RWPE1 (cell line): Measurements from ENCODE around the gene CORO2B.

ENCODE experiments used
- CTCF ChIA-PET: fragments of 350-600 bp; sonication (Branson Sonifier 250); formaldehyde crosslinking; extraction: SDS; loops from one replicate; lab custom pipeline; 2021; lab: Yijun Ruan, JAX
- POLR2A ChIA-PET: fragments of 400-600 bp; formaldehyde crosslinking; extraction: SDS; loops from one replicate; lab custom pipeline; 2020; ENCODE audit warnings: antibody characterized with exemption; ENCODE audit not compliant: low non-redundant PET; lab: Yijun Ruan, JAX
- DNase-seq: peaks from one replicate; pipeline ENCODE4 v3.0.0; 2012; ENCODE audit warnings: low spot score
- H3K27ac ChIP-seq: fragments of 450-650 bp; 2 replicates; pipeline ENCODE4 v1.5.1; 2017
- CTCF ChIP-seq: fragments of 450-650 bp; conservative IDR thresholded peaks from 2 replicates; pipeline ENCODE4 v1.5.1; 2017; ENCODE audit warnings: low read depth, mild to moderate bottlenecking

Gene CORO2B

GRCh38 chr15:68636256-68636655, 57.5 kb downstream of the CORO2B start:
- TF ChIP-seq CTCF = no peak
- POLR2A ChIA-PET = no interaction called here
- CTCF ChIA-PET = no interaction called here
- DNase-seq = no peak
- H3K27ac ChIP-seq = no peak overlapping the region

GRCh38 chr15:68637767-68638404, 59.1 kb downstream of the CORO2B start:
- peak overlapping the region; percentile 45 for H3K27ac ChIP-seq

GRCh38 chr15:68638953-68639515, 60.2 kb downstream of the CORO2B start:
- DNase-seq = no peak
- TF ChIP-seq CTCF = no peak
- ChIA-PET POLR2A (no interaction called here), CTCF (no interaction called here)
- H3K27ac ChIP-seq = peak overlapping the region; percentile 88

More at GRCh38 chr15:68637767-68638404, 59.1 kb downstream of the CORO2B start:
- ChIA-PET CTCF (interaction anchor here (0.6 kb wide), 3 partner anchors 36 to 129 kb away, joined by 3 to 4 read pairs (median 3); no protein-coding TSS in a partner anchor), POLR2A (no interaction called here)
- no peak for DNase-seq
- no peak for TF ChIP-seq CTCF

- peak; percentile 78 for DNase-seq
- CTCF ChIA-PET = interaction anchor here (0.7 to 1.5 kb wide), 2 partner anchors 34 to 285 kb away, joined by 3 to 10 read pairs; no protein-coding TSS in a partner anchor
- no peak for TF ChIP-seq CTCF
- peak overlapping the region; percentile 88 for H3K27ac ChIP-seq
- POLR2A ChIA-PET = no interaction called here
Measured at GRCh38 chr15:68639926-68640600, 61.3 kb downstream of the CORO2B start.

- H3K27ac ChIP-seq = peak overlapping the region; percentile 88
- peak; percentile 94 for DNase-seq
- POLR2A ChIA-PET = no interaction called here
- CTCF ChIA-PET = interaction anchor here (0.5 to 1.5 kb wide), 4 partner anchors 33 to 284 kb away, joined by 3 to 10 read pairs (median 6); no protein-coding TSS in a partner anchor
- TF ChIP-seq CTCF = no peak
Measured at GRCh38 chr15:68640791-68641331, 62.1 kb downstream of the CORO2B start.

GRCh38 chr15:68641376-68641775, 62.6 kb downstream of the CORO2B start:
- ChIA-PET CTCF (interaction anchor here (0.5 to 0.8 kb wide), 3 partner anchors 32 to 285 kb away, joined by 3 to 7 read pairs (median 5); no protein-coding TSS in a partner anchor), POLR2A (no interaction called here)
- no peak for TF ChIP-seq CTCF
- DNase-seq = no peak
- peak overlapping the region; percentile 88 for H3K27ac ChIP-seq
